Neural cell (in vitro differentiated cells): Measurements from ENCODE around the gene CPVL. TPM values are rescaled to one million over a fixed set of nuclear protein-coding genes. Genes with fewer than 3 reads are reported as not detected.

Source experiments
- H2AFZ ChIP-seq: fragments of 200-600, 300-800 bp; sonication (generic), shearing (Covaris generic); 2 replicates; pipeline ENCODE4 v1.6.0; 2014; ENCODE audit warnings: low read depth, mild to moderate bottlenecking, antibody characterized with exemption, low read length, moderate library complexity
- H3F3A ChIP-seq: fragments of 200-600 bp; shearing (Covaris generic); 2 replicates; pipeline ENCODE4 v1.6.1; 2016; ENCODE audit warnings: mild to moderate bottlenecking, moderate library complexity, mixed read lengths, antibody characterized with exemption, low read length; ENCODE audit not compliant: insufficient read depth, poor library complexity, severe bottlenecking
- H3K27ac ChIP-seq: fragments of 200-600, 300-800 bp; sonication (generic), shearing (Covaris generic); 2 replicates; pipeline ENCODE4 v1.5.1; 2014; ENCODE audit warnings: mild to moderate bottlenecking, low read length, moderate library complexity
- H3K27me3 ChIP-seq: fragments of 300-800, 200-600 bp; sonication (generic), shearing (Covaris generic); 2 replicates; pipeline ENCODE4 v1.6.0; 2014; ENCODE audit warnings: mild to moderate bottlenecking, low read depth, low read length, moderate library complexity; ENCODE audit not compliant: insufficient read depth
- H3K36me3 ChIP-seq: fragments of 300-800, 200-600 bp; sonication (generic), shearing (Covaris generic); 2 replicates; pipeline ENCODE4 v1.5.1; 2014; ENCODE audit warnings: mild to moderate bottlenecking, antibody characterized with exemption, low read length, moderate library complexity; ENCODE audit not compliant: insufficient read depth
- H3K4me2 ChIP-seq: fragments of 300-800, 200-600 bp; sonication (generic), shearing (Covaris generic); 2 replicates; pipeline ENCODE4 v1.6.0; 2014; ENCODE audit warnings: mild to moderate bottlenecking, low read length
- H3K4me3 ChIP-seq: fragments of 300-800, 200-600 bp; sonication (generic), shearing (Covaris generic); 2 replicates; pipeline ENCODE4 v1.5.1; 2014; ENCODE audit warnings: mild to moderate bottlenecking, low read length, moderate library complexity
- H3K79me2 ChIP-seq: fragments of 200-600 bp; shearing (Covaris generic); replicated peaks from 2 replicates; pipeline ENCODE4 v1.6.0; 2014; ENCODE audit warnings: mild to moderate bottlenecking, low read length, moderate library complexity; ENCODE audit not compliant: insufficient read depth
- H3K9ac ChIP-seq: fragments of 300-800, 200-600 bp; sonication (generic), shearing (Covaris generic); 2 replicates; pipeline ENCODE4 v1.6.1; 2016; ENCODE audit warnings: mild to moderate bottlenecking, low read length, mixed read lengths
- H3K9me2 ChIP-seq: fragments of 200-600 bp; shearing (Covaris generic); 2 replicates; pipeline ENCODE4 v1.6.1; 2016; ENCODE audit warnings: mild to moderate bottlenecking, low read length, mixed read lengths; ENCODE audit not compliant: insufficient read depth
- H3K9me3 ChIP-seq: fragments of 200-600, 300-800 bp; sonication (generic), shearing (Covaris generic); 2 replicates; pipeline ENCODE4 v1.6.1; 2016; ENCODE audit warnings: mild to moderate bottlenecking, mixed run types, low read length, moderate library complexity, mixed read lengths
- H4K20me1 ChIP-seq: fragments of 200-600 bp; shearing (Covaris generic); 2 replicates; pipeline ENCODE4 v1.6.1; 2016; ENCODE audit warnings: mild to moderate bottlenecking, mixed run types; ENCODE audit not compliant: insufficient read depth
- CTCF ChIP-seq: fragments of 450-650 bp; IDR thresholded peaks from 2 replicates; pipeline ENCODE4 v1.5.1; 2014; ENCODE audit warnings: antibody characterized with exemption, mild to moderate bottlenecking, moderate library complexity; ENCODE audit not compliant: poor library complexity, severe bottlenecking
- EP300 ChIP-seq: fragments of 450-650 bp; conservative IDR thresholded peaks from 2 replicates; pipeline ENCODE4 v1.6.1; 2014; ENCODE audit warnings: antibody characterized with exemption, mild to moderate bottlenecking, moderate library complexity; ENCODE audit not compliant: poor library complexity, severe bottlenecking
- EZH2 ChIP-seq: fragments of 200-600, 300-800 bp; shearing (Covaris generic), sonication (generic); IDR thresholded peaks from 2 replicates; pipeline ENCODE4 v1.6.1; 2014; ENCODE audit warnings: antibody characterized with exemption, low read length, borderline replicate concordance, mild to moderate bottlenecking; ENCODE audit not compliant: insufficient read depth, poor library complexity, severe bottlenecking
- MXI1 ChIP-seq: fragments of 450-650 bp; conservative IDR thresholded peaks from 2 replicates; pipeline ENCODE4 v1.6.1; 2014; ENCODE audit warnings: antibody characterized with exemption, mild to moderate bottlenecking; ENCODE audit not compliant: poor library complexity, severe bottlenecking
- POLR2AphosphoS5 ChIP-seq: IDR thresholded peaks from 2 replicates; pipeline ENCODE4 v1.6.1; 2012
- RAD21 ChIP-seq: fragments of 450-650 bp; conservative IDR thresholded peaks from 2 replicates; pipeline ENCODE4 v1.6.1; 2014; ENCODE audit warnings: antibody characterized with exemption, mild to moderate bottlenecking, moderate library complexity
- SMC3 ChIP-seq: fragments of 450-650 bp; conservative IDR thresholded peaks from 2 replicates; pipeline ENCODE4 v1.6.1; 2014; ENCODE audit warnings: antibody characterized with exemption, mild to moderate bottlenecking, moderate library complexity; ENCODE audit not compliant: poor library complexity
- TAF1 ChIP-seq: IDR thresholded peaks from 2 replicates; pipeline ENCODE4 v1.6.1; 2012; ENCODE audit warnings: low read depth
- polyA plus RNA-seq: library from polyadenylated mRNA; depleted of rRNA; stranded (reverse); fragments of >200 nt; gene quantifications from 2 replicates; pipeline ENCODE4 v1.2.3, GENCODE V29; 2014
- TF ChIP-seq, protein P1 (sequence below): IDR thresholded peaks from 2 replicates; pipeline ENCODE4 v1.6.1; 2012; ENCODE audit warnings: borderline replicate concordance

CPVL gene
- polyA plus RNA-seq, 1 donor from 2014 or later, result 13.0 TPM

DNA sequence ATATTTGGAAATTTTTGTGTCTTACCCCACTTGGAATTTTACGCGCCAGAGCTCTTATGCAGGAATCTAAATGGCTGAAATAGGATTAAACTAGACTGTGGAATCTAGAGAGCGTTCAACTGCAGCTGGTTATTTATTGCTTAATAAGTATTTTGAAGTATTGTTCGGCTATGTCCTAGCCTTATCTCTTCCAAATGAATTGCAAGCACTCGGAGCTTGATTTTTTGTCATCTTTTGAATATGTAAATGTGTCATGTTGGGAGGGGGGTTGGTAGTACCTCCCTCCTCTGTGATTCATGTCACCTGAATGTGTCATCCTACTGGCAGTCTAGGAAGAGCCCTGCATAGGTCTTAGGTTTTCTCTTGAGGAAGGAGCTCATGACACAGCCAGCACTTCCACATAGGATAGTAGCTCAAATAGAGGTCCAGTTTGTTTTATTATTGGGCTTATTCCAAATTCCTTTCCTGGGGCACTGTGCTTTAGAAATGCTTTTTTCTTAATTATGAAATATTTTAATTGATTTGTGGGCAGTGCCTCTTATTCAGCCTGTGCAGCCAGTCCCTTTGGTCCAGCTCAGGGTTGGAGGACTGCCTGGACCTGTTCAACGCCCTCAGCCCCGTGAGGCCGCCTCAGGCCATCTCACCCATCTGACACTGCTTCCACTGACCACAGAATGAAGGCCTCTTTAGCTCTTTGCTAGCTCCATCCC is 165.7 kb downstream of the CPVL start:
- H3F3A ChIP-seq, result no peaks in the 10 kb centered on the region
- no peak overlapping the region for H3K4me3 ChIP-seq
- no peaks in the 10 kb centered on the region for H3K27me3 ChIP-seq
- TF ChIP-seq MXI1 (no peak), TAF1 (no peak), POLR2AphosphoS5 (no peak), RAD21 (no peak), EP300 (no peak), EZH2 (no peak), CTCF (no peak), SMC3 (no peak)
- TF ChIP-seq, protein P1, sequence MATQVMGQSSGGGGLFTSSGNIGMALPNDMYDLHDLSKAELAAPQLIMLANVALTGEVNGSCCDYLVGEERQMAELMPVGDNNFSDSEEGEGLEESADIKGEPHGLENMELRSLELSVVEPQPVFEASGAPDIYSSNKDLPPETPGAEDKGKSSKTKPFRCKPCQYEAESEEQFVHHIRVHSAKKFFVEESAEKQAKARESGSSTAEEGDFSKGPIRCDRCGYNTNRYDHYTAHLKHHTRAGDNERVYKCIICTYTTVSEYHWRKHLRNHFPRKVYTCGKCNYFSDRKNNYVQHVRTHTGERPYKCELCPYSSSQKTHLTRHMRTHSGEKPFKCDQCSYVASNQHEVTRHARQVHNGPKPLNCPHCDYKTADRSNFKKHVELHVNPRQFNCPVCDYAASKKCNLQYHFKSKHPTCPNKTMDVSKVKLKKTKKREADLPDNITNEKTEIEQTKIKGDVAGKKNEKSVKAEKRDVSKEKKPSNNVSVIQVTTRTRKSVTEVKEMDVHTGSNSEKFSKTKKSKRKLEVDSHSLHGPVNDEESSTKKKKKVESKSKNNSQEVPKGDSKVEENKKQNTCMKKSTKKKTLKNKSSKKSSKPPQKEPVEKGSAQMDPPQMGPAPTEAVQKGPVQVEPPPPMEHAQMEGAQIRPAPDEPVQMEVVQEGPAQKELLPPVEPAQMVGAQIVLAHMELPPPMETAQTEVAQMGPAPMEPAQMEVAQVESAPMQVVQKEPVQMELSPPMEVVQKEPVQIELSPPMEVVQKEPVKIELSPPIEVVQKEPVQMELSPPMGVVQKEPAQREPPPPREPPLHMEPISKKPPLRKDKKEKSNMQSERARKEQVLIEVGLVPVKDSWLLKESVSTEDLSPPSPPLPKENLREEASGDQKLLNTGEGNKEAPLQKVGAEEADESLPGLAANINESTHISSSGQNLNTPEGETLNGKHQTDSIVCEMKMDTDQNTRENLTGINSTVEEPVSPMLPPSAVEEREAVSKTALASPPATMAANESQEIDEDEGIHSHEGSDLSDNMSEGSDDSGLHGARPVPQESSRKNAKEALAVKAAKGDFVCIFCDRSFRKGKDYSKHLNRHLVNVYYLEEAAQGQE, result no peak
- H3K79me2 ChIP-seq, result no peaks in the 10 kb centered on the region
- no peaks in the 10 kb centered on the region for H3K36me3 ChIP-seq
- H4K20me1 ChIP-seq, result no peaks in the 10 kb centered on the region
- H3K9ac ChIP-seq, result no peak overlapping the region
- no peak overlapping the region for H2AFZ ChIP-seq
- H3K27ac ChIP-seq, result no peak overlapping the region
- H3K9me3 ChIP-seq, result no peaks in the 10 kb centered on the region
- no peaks in the 10 kb centered on the region for H3K9me2 ChIP-seq
- no peak overlapping the region for H3K4me2 ChIP-seq

- Histone ChIP-seq H2AFZ (no peak overlapping the region), H3K9me3 (no peaks in the 10 kb centered on the region), H3K4me3 (no peak overlapping the region), H3K9me2 (no peaks in the 10 kb centered on the region), H4K20me1 (no peaks in the 10 kb centered on the region), H3K4me2 (no peak overlapping the region), H3K27ac (no peak overlapping the region), H3F3A (no peaks in the 10 kb centered on the region), H3K79me2 (no peaks in the 10 kb centered on the region), H3K27me3 (no peaks in the 10 kb centered on the region), H3K36me3 (no peaks in the 10 kb centered on the region), H3K9ac (no peak overlapping the region)
- TF ChIP-seq TAF1 (no peak), MXI1 (no peak), RAD21 (no peak)
Measured at GRCh38 chr7:28979776-28980175, 166.6 kb downstream of the CPVL start.
